HepG2 (cell line): Measurements from ENCODE around the gene ZNF138. TPM values are rescaled to one million over a fixed set of nuclear protein-coding genes. Genes with fewer than 3 reads are reported as not detected.

Experiments used
- ATAC-seq: fragments of 200-7000 bp; cut with Tn5 transposase; 3 replicates; pipeline ENCODE4 v1.9.1; 2020; ENCODE audit warnings: mild to moderate bottlenecking, moderate library complexity
- BruUV-seq: library from RNA; stranded (reverse); fragments of 400-500 nt; replicated peaks from 2 replicates; lab custom pipeline; 2021; lab: Mats Ljungman, UMichigan
- CTCF ChIA-PET: fragments of 300-600 bp; formaldehyde crosslinking; extraction: SDS; loops from one replicate; lab custom pipeline; 2021; ENCODE audit warnings: low total read pairs, inconsistent platforms, low intra/inter-chr PET ratio; lab: Yijun Ruan, JAX
- POLR2A ChIA-PET: fragments of 350-600 bp; sonication (Branson Sonifier 250); formaldehyde crosslinking; loops from one replicate; lab custom pipeline; 2020; ENCODE audit warnings: antibody characterized with exemption, inconsistent platforms; lab: Yijun Ruan, JAX
- DNase-seq: peaks from one replicate; pipeline ENCODE4 v3.0.0-alpha.2; 2015; ENCODE audit warnings: low spot score
- FAIRE-seq: peaks from 3 replicates; lab custom pipeline; 2011; peaks lifted over from hg19 to GRCh38; lab: Jason Lieb, UNC
- H2AFZ ChIP-seq: one replicate; pipeline ENCODE4 v1.6.1; 2011; ENCODE audit warnings: low read length, inconsistent platforms
- H3K27ac ChIP-seq: fragments of 300-600 bp; 3 replicates; pipeline ENCODE4 v1.8.0; 2011; ENCODE audit warnings: mixed run types, mild to moderate bottlenecking, mixed read lengths, low read length, inconsistent platforms; ENCODE audit not compliant: insufficient read depth; ENCODE audit errors: extremely low read length
- H3K27me3 ChIP-seq, 2 experiments: fragments of 200-600 bp in 1 of 2; 2 replicates in 1 of 2; 3 replicates in 1 of 2; pipeline versions ENCODE4 v1.6.0 to v1.8.0; 2011; ENCODE audit warnings: low read length in 2 of 2, mild to moderate bottlenecking in 2 of 2, moderate library complexity in 2 of 2, inconsistent platforms in 1 of 2; ENCODE audit not compliant: insufficient read depth in 2 of 2, control insufficient read depth in 1 of 2
- H3K36me3 ChIP-seq, 2 experiments: fragments of 200-600 bp in 1 of 2; replicated peaks in 1 of 2; 2 replicates in 1 of 2; 3 replicates in 1 of 2; pipeline versions ENCODE4 v1.5.1 to v1.8.0; 2011; ENCODE audit warnings: low read length in 2 of 2, inconsistent platforms in 1 of 2; ENCODE audit not compliant: insufficient read depth in 2 of 2, control insufficient read depth in 1 of 2
- H3K4me1 ChIP-seq: 2 replicates; pipeline ENCODE4 v1.5.1; 2012; ENCODE audit warnings: low read length, inconsistent platforms; ENCODE audit not compliant: insufficient read depth
- H3K4me2 ChIP-seq: 2 replicates; pipeline ENCODE4 v1.6.0; 2011; ENCODE audit warnings: low read depth, low read length, inconsistent platforms
- H3K4me3 ChIP-seq, 3 experiments: fragments of 200-600 bp in 1 of 3; sonication (generic), shearing (Covaris generic) in 1 of 3; replicated peaks in 1 of 3; 2 replicates each; pipeline ENCODE4 v1.5.1; 2011 to 2016; ENCODE audit warnings: low read length in 3 of 3, inconsistent platforms in 2 of 3, low read depth in 2 of 3, mild to moderate bottlenecking in 2 of 3, control low read depth in 1 of 3, mixed read lengths in 1 of 3; ENCODE audit not compliant: insufficient read depth in 1 of 3
- H3K79me2 ChIP-seq: one replicate; pipeline ENCODE4 v1.6.1; 2011; ENCODE audit warnings: low read length, inconsistent platforms; ENCODE audit not compliant: insufficient read depth
- H3K9ac ChIP-seq: 2 replicates; pipeline ENCODE4 v1.6.0; 2011; ENCODE audit warnings: mild to moderate bottlenecking, low read depth, low read length, inconsistent platforms; ENCODE audit not compliant: insufficient read depth
- H3K9me3 ChIP-seq: 2 replicates; pipeline ENCODE4 v1.5.1; 2012; ENCODE audit warnings: mild to moderate bottlenecking, low read length
- H4K20me1 ChIP-seq: 2 replicates; pipeline ENCODE4 v1.6.0; 2011; ENCODE audit warnings: inconsistent platforms, mild to moderate bottlenecking, low read length, moderate library complexity; ENCODE audit not compliant: insufficient read depth
- MAF1 ChIP-seq: sonication (generic); formaldehyde crosslinking; IDR thresholded peaks from 2 replicates; pipeline ENCODE4 v1.5.0; 2020; ENCODE audit warnings: missing genetic modification reagents, borderline replicate concordance
- RBM22 ChIP-seq: fragments of 200-400 bp; formaldehyde crosslinking; optimal IDR thresholded peaks from 2 replicates; pipeline ENCODE3; 2017; ENCODE audit warnings: mild to moderate bottlenecking, low read length, moderate library complexity
- SMAD9 ChIP-seq: sonication (generic); formaldehyde crosslinking; IDR thresholded peaks from 2 replicates; pipeline ENCODE4 v1.5.1; 2020; ENCODE audit warnings: mild to moderate bottlenecking, missing genetic modification reagents
- ZNF343 ChIP-seq: sonication (generic); formaldehyde crosslinking; IDR thresholded peaks from 2 replicates; pipeline ENCODE4 v1.4.0; 2020; ENCODE audit warnings: mild to moderate bottlenecking, missing genetic modification reagents
- ZNF530 ChIP-seq: sonication (generic); formaldehyde crosslinking; IDR thresholded peaks from 2 replicates; pipeline ENCODE4 v1.5.0; 2020; ENCODE audit warnings: low read depth, mild to moderate bottlenecking, missing genetic modification reagents
- ZNF883 ChIP-seq: sonication (generic); formaldehyde crosslinking; IDR thresholded peaks from 2 replicates; pipeline ENCODE4 v1.5.1; 2020; ENCODE audit warnings: mild to moderate bottlenecking, missing genetic modification reagents; ENCODE audit errors: not compliant biosample characterization
- WGBS: methylation state at CpG from one replicate; pipeline ENCODE4 v1.1.6; 2017; ENCODE audit warnings: low lambda C conversion rate; 5-methylcytosine and 5-hydroxymethylcytosine counted together
- in situ Hi-C: cut with HindIII; loops from 2 replicates; pipeline ENCODE4 v1.10.0; 2017; ENCODE audit warnings: low pct_unique_long_range_greater_than_20kb; ENCODE audit not compliant: extremely low pct_ligation_motif_present
- intact Hi-C: fragments of 100-400 bp; cut with micrococcal nuclease; formaldehyde crosslinking; loops from one replicate; pipeline ENCODE4 v1.10.0; 2022; ENCODE audit not compliant: unreplicated experiment
- polyA plus RNA-seq, 8 experiments: library from polyadenylated mRNA; depleted of rRNA in 3 of 8; stranded (reverse) in 7 of 8; unstranded in 1 of 8; fragments of >200 nt; fragmentation: Illumina TruSeq in 4 of 8; extraction: Trizol in 4 of 8; gene quantifications; 2 replicates each; pipeline versions ENCODE4 v1.2.1 to v1.2.3, GENCODE V29; 2011 to 2016; ENCODE audit warnings: low read depth in 4 of 8, missing spikeins in 1 of 8, mixed read lengths in 1 of 8; ENCODE audit not compliant: insufficient read depth in 1 of 8
- total RNA-seq, 5 experiments: library from RNA; depleted of rRNA; stranded (reverse); fragments of >200 nt; fragmentation: Illumina TruSeq; extraction: Trizol; gene quantifications; 2 replicates each; pipeline ENCODE4 v1.2.3, GENCODE V29; 2016; ENCODE audit warnings: low read depth in 1 of 5
- TF ChIP-seq, protein P1 (sequence below): sonication (generic); formaldehyde crosslinking; IDR thresholded peaks from one replicate; pipeline ENCODE4 v1.5.1; 2020; ENCODE audit warnings: mild to moderate bottlenecking, missing genetic modification reagents; ENCODE audit errors: not compliant biosample characterization

ZNF138 gene
- total and polyA plus RNA-seq, 2 of the 13 experiments (the other 11 are each of a cell fraction or from before 2014, with no cell fraction given) = 2.7 to 5.8 TPM

DNA sequence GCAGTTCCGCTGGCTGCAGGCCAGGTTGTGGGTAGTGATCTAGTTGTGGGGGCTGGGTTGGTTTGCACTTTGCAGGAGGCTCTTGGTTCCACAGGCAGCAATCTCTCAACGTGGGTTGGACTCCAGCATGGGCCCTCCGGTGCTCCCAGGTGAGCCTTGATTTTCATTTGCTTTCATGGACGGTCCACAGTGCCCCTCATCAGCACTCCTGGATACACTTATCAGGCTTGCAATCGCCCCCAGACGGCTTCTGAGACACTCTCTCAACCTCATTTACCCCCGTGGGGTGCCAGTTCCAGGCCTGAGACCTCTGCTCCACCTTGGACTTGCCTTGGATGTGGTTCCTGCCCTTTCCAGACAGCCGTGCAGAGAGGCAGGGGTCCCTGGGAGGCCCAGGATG is 77.5 kb downstream of the ZNF138 start:
- ChIA-PET CTCF (no interaction called here), POLR2A (no interaction called here)
- no peak for FAIRE-seq

More for the DNA sequence above, 77.5 kb downstream of the ZNF138 start:
- no peaks in the 10 kb centered on the region for H3K4me1 ChIP-seq
- no TSS peak for BruUV-seq
- no peak for ATAC-seq
- intact Hi-C loops = no loop called here
- no peak for DNase-seq
- no peaks in the 10 kb centered on the region for H3K9me3 ChIP-seq
- H3K9ac ChIP-seq = no peak overlapping the region
- H3K4me2 ChIP-seq = no peak overlapping the region
- H3K36me3 ChIP-seq = no peaks in the 10 kb centered on the region
- H2AFZ ChIP-seq = no peak overlapping the region
- TF ChIP-seq MAF1 (no peak), ZNF343 (no peak), ZNF883 (no peak), SMAD9 (CRISPR knock-in tag) (no peak), ZNF530 (no peak), RBM22 (no peak)
- TF ChIP-seq, protein P1, sequence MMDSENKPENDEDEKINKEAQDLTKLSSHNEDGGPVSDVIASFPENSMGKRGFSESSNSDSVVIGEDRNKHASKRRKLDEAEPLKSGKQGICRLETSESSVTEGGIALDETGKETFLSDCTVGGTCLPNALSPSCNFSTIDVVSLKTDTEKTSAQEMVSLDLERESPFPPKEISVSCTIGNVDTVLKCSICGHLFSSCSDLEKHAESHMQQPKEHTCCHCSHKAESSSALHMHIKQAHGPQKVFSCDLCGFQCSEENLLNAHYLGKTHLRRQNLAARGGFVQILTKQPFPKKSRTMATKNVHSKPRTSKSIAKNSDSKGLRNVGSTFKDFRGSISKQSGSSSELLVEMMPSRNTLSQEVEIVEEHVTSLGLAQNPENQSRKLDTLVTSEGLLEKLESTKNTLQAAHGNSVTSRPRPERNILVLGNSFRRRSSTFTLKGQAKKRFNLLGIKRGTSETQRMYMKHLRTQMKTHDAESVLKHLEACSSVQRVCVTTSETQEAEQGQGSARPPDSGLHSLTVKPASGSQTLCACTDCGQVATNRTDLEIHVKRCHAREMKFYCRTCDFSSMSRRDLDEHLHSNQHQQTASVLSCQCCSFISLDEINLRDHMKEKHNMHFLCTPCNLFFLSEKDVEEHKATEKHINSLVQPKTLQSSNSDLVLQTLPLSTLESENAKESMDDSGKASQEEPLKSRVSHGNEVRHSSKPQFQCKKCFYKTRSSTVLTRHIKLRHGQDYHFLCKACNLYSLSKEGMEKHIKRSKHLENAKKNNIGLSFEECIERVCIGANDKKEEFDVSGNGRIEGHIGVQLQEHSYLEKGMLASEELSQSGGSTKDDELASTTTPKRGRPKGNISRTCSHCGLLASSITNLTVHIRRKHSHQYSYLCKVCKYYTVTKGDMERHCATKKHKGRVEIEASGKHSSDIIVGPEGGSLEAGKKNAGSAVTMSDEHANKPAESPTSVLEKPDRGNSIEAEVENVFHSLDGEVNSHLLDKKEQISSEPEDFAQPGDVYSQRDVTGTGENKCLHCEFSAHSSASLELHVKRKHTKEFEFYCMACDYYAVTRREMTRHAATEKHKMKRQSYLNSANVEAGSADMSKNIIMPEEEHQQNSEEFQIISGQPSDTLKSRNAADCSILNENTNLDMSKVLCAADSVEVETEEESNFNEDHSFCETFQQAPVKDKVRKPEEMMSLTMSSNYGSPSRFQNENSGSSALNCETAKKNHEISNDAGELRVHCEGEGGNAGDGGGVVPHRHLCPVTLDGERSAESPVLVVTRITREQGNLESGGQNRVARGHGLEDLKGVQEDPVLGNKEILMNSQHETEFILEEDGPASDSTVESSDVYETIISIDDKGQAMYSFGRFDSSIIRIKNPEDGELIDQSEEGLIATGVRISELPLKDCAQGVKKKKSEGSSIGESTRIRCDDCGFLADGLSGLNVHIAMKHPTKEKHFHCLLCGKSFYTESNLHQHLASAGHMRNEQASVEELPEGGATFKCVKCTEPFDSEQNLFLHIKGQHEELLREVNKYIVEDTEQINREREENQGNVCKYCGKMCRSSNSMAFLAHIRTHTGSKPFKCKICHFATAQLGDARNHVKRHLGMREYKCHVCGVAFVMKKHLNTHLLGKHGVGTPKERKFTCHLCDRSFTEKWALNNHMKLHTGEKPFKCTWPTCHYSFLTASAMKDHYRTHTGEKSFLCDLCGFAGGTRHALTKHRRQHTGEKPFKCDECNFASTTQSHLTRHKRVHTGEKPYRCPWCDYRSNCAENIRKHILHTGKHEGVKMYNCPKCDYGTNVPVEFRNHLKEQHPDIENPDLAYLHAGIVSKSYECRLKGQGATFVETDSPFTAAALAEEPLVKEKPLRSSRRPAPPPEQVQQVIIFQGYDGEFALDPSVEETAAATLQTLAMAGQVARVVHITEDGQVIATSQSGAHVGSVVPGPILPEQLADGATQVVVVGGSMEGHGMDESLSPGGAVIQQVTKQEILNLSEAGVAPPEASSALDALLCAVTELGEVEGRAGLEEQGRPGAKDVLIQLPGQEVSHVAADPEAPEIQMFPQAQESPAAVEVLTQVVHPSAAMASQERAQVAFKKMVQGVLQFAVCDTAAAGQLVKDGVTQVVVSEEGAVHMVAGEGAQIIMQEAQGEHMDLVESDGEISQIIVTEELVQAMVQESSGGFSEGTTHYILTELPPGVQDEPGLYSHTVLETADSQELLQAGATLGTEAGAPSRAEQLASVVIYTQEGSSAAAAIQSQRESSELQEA (CRISPR knock-in tag) = no peak
- WGBS = 16% methylated on average over 7 of the region's 8 CpGs
- H3K27ac ChIP-seq = no peak overlapping the region
- peaks cover 4 to 94% of the 10 kb centered on the region in 2 experiments; a peak in 4 of 5 replicates for H3K27me3 ChIP-seq
- in situ Hi-C loops = no loop called here
- no peak overlapping the region for H3K4me3 ChIP-seq
- H4K20me1 ChIP-seq = no peaks in the 10 kb centered on the region
- no peaks in the 10 kb centered on the region for H3K79me2 ChIP-seq
